GM23338 (cell line): ENCODE data around the gene UBL3. TPM values are rescaled to one million over a fixed set of nuclear protein-coding genes. Genes with fewer than 3 reads are reported as not detected.

Source experiments
- ATAC-seq: fragments of 200-7000 bp; cut with Tn5 transposase; 3 replicates; pipeline ENCODE4 v1.9.1; 2020
- DNase-seq: peaks from one replicate; pipeline ENCODE4 v3.0.0-alpha.2; 2015; ENCODE audit warnings: low spot score
- H2AFZ ChIP-seq: fragments of 200-600 bp; sonication (generic); 2 replicates; pipeline ENCODE4 v1.8.0; 2016; ENCODE audit warnings: antibody characterized with exemption, mild to moderate bottlenecking, moderate library complexity
- H3F3A ChIP-seq: fragments of 200-600 bp; sonication (generic); replicated peaks from 2 replicates; pipeline ENCODE4 v1.8.0; 2017; ENCODE audit warnings: antibody characterized with exemption, mixed run types, low read depth
- H3K27ac ChIP-seq: fragments of 200-600 bp; sonication (generic); 2 replicates; pipeline ENCODE4 v1.6.1; 2016; ENCODE audit warnings: low read depth
- H3K27me3 ChIP-seq: fragments of 200-600 bp; sonication (generic); 2 replicates; pipeline ENCODE4 v1.8.0; 2016; ENCODE audit warnings: mild to moderate bottlenecking, mixed run types, moderate library complexity; ENCODE audit not compliant: insufficient read depth
- H3K36me3 ChIP-seq: fragments of 200-600 bp; sonication (generic); 2 replicates; pipeline ENCODE4 v1.8.0; 2016; ENCODE audit warnings: mild to moderate bottlenecking; ENCODE audit not compliant: insufficient read depth
- H3K4me1 ChIP-seq: fragments of 200-600 bp; sonication (generic); 2 replicates; pipeline ENCODE4 v1.8.0; 2016; ENCODE audit warnings: mild to moderate bottlenecking, moderate library complexity; ENCODE audit not compliant: insufficient read depth
- H3K4me2 ChIP-seq: fragments of 200-600 bp; sonication (generic); 2 replicates; pipeline ENCODE4 v1.7.1; 2017; ENCODE audit warnings: mixed run types
- H3K4me3 ChIP-seq: fragments of 200-600 bp; sonication (generic); 2 replicates; pipeline ENCODE4 v1.6.1; 2016; ENCODE audit warnings: mixed run types
- H3K79me2 ChIP-seq: fragments of 200-600 bp; sonication (generic); replicated peaks from 2 replicates; pipeline ENCODE4 v1.8.0; 2017; ENCODE audit warnings: mild to moderate bottlenecking; ENCODE audit not compliant: insufficient read depth
- H3K9me2 ChIP-seq: fragments of 200-600 bp; sonication (generic); 2 replicates; pipeline ENCODE4 v1.8.0; 2017; ENCODE audit not compliant: insufficient read depth
- H4K20me1 ChIP-seq: fragments of 200-600 bp; sonication (generic); replicated peaks from 2 replicates; pipeline ENCODE4 v1.8.0; 2017; ENCODE audit warnings: mild to moderate bottlenecking; ENCODE audit not compliant: insufficient read depth
- H3K27ac Mint-ChIP-seq: 2 replicates; pipeline ENCODE4 v1.8.0; 2020; ENCODE audit warnings: inconsistent platforms, mild to moderate bottlenecking, moderate library complexity, mixed read lengths
- H3K27me3 Mint-ChIP-seq: 3 replicates; pipeline ENCODE4 v1.8.0; 2022; ENCODE audit warnings: low read depth, mild to moderate bottlenecking, moderate library complexity, mixed read lengths, inconsistent platforms; ENCODE audit not compliant: insufficient read depth, poor library complexity
- H3K36me3 Mint-ChIP-seq: 3 replicates; pipeline ENCODE4 v1.8.0; 2021; ENCODE audit warnings: low read depth, mild to moderate bottlenecking, inconsistent platforms, moderate library complexity, mixed read lengths
- H3K4me1 Mint-ChIP-seq: 3 replicates; pipeline ENCODE4 v1.8.0; 2020; ENCODE audit warnings: mild to moderate bottlenecking, inconsistent platforms, mixed read lengths
- H3K4me3 Mint-ChIP-seq: 3 replicates; pipeline ENCODE4 v1.8.0; 2021; ENCODE audit warnings: moderate library complexity, mild to moderate bottlenecking, inconsistent platforms, mixed read lengths
- H3K9me3 Mint-ChIP-seq: 3 replicates; pipeline ENCODE4 v1.8.0; 2020; ENCODE audit warnings: moderate library complexity, mild to moderate bottlenecking, inconsistent platforms, mixed read lengths
- CREB1 ChIP-seq: fragments of 250-450 bp; sonication (Bioruptor Pico); IDR thresholded peaks from 2 replicates; pipeline ENCODE4 v1.5.0; 2020; ENCODE audit warnings: low read depth, mild to moderate bottlenecking, moderate library complexity
- EZH2 ChIP-seq: fragments of 200-600 bp; sonication (generic); IDR thresholded peaks from one replicate; pipeline ENCODE4 v1.8.0; 2017; ENCODE audit warnings: antibody characterized with exemption, mild to moderate bottlenecking, low read depth; ENCODE audit not compliant: unreplicated experiment
- EZH2phosphoT487 ChIP-seq: fragments of 200-600 bp; sonication (generic); IDR thresholded peaks from one replicate; pipeline ENCODE4 v1.8.1; 2018; ENCODE audit warnings: antibody characterized with exemption; ENCODE audit not compliant: unreplicated experiment
- JUNB ChIP-seq: IDR thresholded peaks from one replicate; pipeline ENCODE4 v1.6.1; 2016; ENCODE audit warnings: antibody characterized with exemption; ENCODE audit not compliant: unreplicated experiment
- NANOG ChIP-seq: IDR thresholded peaks from 2 replicates; pipeline ENCODE4 v1.6.1; 2016; ENCODE audit warnings: antibody characterized with exemption, borderline replicate concordance
- POLR2AphosphoS5 ChIP-seq: IDR thresholded peaks from 2 replicates; pipeline ENCODE4 v1.6.1; 2016; ENCODE audit warnings: antibody characterized with exemption, low read depth
- REST ChIP-seq: IDR thresholded peaks from one replicate; pipeline ENCODE4 v1.6.1; 2018; ENCODE audit warnings: antibody characterized with exemption; ENCODE audit not compliant: unreplicated experiment
- ZNF114 ChIP-seq: fragments of 250-450 bp; sonication (Bioruptor Pico); IDR thresholded peaks from 2 replicates; pipeline ENCODE4 v1.5.0; 2020; ENCODE audit warnings: mild to moderate bottlenecking, moderate library complexity
- ZNF331 ChIP-seq: fragments of 250-450 bp; sonication (Bioruptor Pico); IDR thresholded peaks from 2 replicates; pipeline ENCODE4 v1.5.0; 2020; ENCODE audit warnings: low read depth, mild to moderate bottlenecking, moderate library complexity
- polyA plus RNA-seq: library from polyadenylated mRNA; unstranded; fragments of >200 nt; fragmentation: Nextera tagmentation; extraction: Ambion mirVana; gene quantifications from 2 replicates; pipeline ENCODE4 v1.2.1, GENCODE V29; 2016
- total RNA-seq: library from RNA; depleted of rRNA; stranded (reverse); fragments of >200 nt; shearing (Covaris generic); gene quantifications from 2 replicates; pipeline ENCODE4 v1.2.3, GENCODE V29; 2014
- TF ChIP-seq, protein P1 (sequence below): fragments of 250-450 bp; sonication (Bioruptor Pico); IDR thresholded peaks from 2 replicates; pipeline ENCODE4 v1.5.0; 2020; ENCODE audit warnings: mild to moderate bottlenecking, moderate library complexity
- TF ChIP-seq, protein P2 (sequence below), 2 experiments: fragments of 200-600 bp in 1 of 2; sonication (generic) in 1 of 2; conservative IDR thresholded peaks; 2 replicates each; pipeline versions ENCODE4 v1.5.1 to v1.6.1; 2016 to 2017; ENCODE audit warnings: antibody characterized with exemption in 2 of 2, low read depth in 2 of 2, mild to moderate bottlenecking in 2 of 2, moderate library complexity in 1 of 2

UBL3 gene
- total and polyA plus RNA-seq, 2 experiments from 2014 or later: 9.7 to 21.1 TPM

DNA sequence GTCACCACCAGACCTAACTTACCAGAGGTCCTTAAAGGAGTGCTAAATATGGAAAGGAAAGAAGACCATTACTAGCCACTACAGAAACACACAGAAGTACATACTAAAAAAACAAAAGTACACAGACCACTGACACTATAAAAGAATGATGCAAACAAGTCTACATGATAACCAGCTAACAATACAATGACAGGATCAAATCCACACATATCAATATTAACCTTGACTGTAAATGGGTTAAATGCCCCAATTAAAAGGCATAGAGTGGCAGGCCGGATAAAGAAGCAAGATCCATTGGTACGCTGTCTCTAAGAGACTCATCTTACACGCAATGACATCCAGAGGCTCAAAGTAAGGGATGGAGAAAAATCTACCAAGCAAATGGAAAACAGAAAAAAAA lies 47.2 kb downstream of the UBL3 start (continued):
- TF ChIP-seq, protein P1, sequence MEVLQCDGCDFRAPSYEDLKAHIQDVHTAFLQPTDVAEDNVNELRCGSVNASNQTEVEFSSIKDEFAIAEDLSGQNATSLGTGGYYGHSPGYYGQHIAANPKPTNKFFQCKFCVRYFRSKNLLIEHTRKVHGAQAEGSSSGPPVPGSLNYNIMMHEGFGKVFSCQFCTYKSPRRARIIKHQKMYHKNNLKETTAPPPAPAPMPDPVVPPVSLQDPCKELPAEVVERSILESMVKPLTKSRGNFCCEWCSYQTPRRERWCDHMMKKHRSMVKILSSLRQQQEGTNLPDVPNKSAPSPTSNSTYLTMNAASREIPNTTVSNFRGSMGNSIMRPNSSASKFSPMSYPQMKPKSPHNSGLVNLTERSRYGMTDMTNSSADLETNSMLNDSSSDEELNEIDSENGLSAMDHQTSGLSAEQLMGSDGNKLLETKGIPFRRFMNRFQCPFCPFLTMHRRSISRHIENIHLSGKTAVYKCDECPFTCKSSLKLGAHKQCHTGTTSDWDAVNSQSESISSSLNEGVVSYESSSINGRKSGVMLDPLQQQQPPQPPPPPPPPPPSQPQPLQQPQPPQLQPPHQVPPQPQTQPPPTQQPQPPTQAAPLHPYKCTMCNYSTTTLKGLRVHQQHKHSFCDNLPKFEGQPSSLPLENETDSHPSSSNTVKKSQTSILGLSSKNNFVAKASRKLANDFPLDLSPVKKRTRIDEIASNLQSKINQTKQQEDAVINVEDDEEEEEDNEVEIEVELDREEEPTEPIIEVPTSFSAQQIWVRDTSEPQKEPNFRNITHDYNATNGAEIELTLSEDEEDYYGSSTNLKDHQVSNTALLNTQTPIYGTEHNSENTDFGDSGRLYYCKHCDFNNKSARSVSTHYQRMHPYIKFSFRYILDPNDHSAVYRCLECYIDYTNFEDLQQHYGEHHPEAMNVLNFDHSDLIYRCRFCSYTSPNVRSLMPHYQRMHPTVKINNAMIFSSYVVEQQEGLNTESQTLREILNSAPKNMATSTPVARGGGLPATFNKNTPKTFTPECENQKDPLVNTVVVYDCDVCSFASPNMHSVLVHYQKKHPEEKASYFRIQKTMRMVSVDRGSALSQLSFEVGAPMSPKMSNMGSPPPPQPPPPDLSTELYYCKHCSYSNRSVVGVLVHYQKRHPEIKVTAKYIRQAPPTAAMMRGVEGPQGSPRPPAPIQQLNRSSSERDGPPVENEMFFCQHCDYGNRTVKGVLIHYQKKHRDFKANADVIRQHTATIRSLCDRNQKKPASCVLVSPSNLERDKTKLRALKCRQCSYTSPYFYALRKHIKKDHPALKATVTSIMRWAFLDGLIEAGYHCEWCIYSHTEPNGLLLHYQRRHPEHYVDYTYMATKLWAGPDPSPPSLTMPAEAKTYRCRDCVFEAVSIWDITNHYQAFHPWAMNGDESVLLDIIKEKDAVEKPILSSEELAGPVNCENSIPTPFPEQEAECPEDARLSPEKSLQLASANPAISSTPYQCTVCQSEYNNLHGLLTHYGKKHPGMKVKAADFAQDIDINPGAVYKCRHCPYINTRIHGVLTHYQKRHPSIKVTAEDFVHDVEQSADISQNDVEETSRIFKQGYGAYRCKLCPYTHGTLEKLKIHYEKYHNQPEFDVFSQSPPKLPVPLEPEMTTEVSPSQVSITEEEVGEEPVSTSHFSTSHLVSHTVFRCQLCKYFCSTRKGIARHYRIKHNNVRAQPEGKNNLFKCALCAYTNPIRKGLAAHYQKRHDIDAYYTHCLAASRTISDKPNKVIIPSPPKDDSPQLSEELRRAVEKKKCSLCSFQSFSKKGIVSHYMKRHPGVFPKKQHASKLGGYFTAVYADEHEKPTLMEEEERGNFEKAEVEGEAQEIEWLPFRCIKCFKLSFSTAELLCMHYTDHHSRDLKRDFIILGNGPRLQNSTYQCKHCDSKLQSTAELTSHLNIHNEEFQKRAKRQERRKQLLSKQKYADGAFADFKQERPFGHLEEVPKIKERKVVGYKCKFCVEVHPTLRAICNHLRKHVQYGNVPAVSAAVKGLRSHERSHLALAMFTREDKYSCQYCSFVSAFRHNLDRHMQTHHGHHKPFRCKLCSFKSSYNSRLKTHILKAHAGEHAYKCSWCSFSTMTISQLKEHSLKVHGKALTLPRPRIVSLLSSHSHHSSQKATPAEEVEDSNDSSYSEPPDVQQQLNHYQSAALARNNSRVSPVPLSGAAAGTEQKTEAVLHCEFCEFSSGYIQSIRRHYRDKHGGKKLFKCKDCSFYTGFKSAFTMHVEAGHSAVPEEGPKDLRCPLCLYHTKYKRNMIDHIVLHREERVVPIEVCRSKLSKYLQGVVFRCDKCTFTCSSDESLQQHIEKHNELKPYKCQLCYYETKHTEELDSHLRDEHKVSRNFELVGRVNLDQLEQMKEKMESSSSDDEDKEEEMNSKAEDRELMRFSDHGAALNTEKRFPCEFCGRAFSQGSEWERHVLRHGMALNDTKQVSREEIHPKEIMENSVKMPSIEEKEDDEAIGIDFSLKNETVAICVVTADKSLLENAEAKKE (CRISPR knock-in tag): no peak
- TF ChIP-seq REST: no peak
- TF ChIP-seq CREB1: no peak
- TF ChIP-seq EZH2phosphoT487: no peak

DNA sequence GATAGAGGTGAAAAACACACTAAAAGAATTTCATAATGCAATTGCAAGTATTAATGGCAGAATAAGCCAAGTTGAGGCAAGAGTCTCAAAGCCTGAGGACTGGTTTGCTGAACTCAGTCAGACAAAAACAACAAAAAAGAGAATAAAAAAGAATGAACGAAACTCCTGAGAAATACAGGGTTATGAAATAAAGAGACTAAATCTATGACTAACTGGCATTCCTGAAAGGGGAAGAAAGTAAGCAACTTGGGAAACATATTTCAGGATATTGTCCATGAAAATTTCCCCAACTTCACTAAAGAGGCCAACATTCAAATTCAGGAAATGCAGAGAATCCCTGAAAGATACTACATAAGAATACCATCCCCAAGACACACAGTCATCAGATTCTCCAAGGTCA lies 47.8 kb downstream of the UBL3 start:
- H3K27me3 Mint-ChIP-seq: peaks cover 1% of the 10 kb centered on the region
- H3K4me1 Mint-ChIP-seq: peaks cover 19% of the 10 kb centered on the region
- Histone ChIP-seq H3K4me1 (peaks cover 35% of the 10 kb centered on the region), H3K9me2 (no peaks in the 10 kb centered on the region), H4K20me1 (no peaks in the 10 kb centered on the region), H3K36me3 (no peaks in the 10 kb centered on the region), H3K4me2 (peak overlapping the region; percentile 35; the same call in 1 of the 2 replicates), H3K27me3 (no peaks in the 10 kb centered on the region), H3K4me3 (no peak overlapping the region), H3K79me2 (peaks cover 84% of the 10 kb centered on the region), H2AFZ (no peak overlapping the region), H3F3A (no peaks in the 10 kb centered on the region), H3K27ac (no peak overlapping the region)
- no peaks in the 10 kb centered on the region for H3K9me3 Mint-ChIP-seq
- DNase-seq (no peak), ATAC-seq (no peak)
- no peak overlapping the region for H3K4me3 Mint-ChIP-seq
- H3K27ac Mint-ChIP-seq: no peak overlapping the region
- no peaks in the 10 kb centered on the region for H3K36me3 Mint-ChIP-seq
- no peak for TF ChIP-seq EZH2
- no peak for TF ChIP-seq POLR2AphosphoS5
- no peak for TF ChIP-seq NANOG
- no peak for TF ChIP-seq ZNF331 (CRISPR knock-in tag)
- TF ChIP-seq JUNB: no peak
- TF ChIP-seq ZNF114 (CRISPR knock-in tag): no peak
- TF ChIP-seq, protein P2, sequence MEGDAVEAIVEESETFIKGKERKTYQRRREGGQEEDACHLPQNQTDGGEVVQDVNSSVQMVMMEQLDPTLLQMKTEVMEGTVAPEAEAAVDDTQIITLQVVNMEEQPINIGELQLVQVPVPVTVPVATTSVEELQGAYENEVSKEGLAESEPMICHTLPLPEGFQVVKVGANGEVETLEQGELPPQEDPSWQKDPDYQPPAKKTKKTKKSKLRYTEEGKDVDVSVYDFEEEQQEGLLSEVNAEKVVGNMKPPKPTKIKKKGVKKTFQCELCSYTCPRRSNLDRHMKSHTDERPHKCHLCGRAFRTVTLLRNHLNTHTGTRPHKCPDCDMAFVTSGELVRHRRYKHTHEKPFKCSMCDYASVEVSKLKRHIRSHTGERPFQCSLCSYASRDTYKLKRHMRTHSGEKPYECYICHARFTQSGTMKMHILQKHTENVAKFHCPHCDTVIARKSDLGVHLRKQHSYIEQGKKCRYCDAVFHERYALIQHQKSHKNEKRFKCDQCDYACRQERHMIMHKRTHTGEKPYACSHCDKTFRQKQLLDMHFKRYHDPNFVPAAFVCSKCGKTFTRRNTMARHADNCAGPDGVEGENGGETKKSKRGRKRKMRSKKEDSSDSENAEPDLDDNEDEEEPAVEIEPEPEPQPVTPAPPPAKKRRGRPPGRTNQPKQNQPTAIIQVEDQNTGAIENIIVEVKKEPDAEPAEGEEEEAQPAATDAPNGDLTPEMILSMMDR (conservative IDR thresholded peaks at IDR 0.05; ENCODE audit: low read depth in 2 of 2): no peak
- no peak for TF ChIP-seq REST
